Measurements from ENCODE around the gene GALNS. TPM values are rescaled to one million over a fixed set of nuclear protein-coding genes. Genes with fewer than 3 reads are reported as not detected.
A peak's percentile ranks its signal among the peaks of the same experiment; 100 is the strongest.

GALNS gene
- total RNA-seq, 2 experiments from 2014 or later, result 17.2 to 49.0 TPM

DNA sequence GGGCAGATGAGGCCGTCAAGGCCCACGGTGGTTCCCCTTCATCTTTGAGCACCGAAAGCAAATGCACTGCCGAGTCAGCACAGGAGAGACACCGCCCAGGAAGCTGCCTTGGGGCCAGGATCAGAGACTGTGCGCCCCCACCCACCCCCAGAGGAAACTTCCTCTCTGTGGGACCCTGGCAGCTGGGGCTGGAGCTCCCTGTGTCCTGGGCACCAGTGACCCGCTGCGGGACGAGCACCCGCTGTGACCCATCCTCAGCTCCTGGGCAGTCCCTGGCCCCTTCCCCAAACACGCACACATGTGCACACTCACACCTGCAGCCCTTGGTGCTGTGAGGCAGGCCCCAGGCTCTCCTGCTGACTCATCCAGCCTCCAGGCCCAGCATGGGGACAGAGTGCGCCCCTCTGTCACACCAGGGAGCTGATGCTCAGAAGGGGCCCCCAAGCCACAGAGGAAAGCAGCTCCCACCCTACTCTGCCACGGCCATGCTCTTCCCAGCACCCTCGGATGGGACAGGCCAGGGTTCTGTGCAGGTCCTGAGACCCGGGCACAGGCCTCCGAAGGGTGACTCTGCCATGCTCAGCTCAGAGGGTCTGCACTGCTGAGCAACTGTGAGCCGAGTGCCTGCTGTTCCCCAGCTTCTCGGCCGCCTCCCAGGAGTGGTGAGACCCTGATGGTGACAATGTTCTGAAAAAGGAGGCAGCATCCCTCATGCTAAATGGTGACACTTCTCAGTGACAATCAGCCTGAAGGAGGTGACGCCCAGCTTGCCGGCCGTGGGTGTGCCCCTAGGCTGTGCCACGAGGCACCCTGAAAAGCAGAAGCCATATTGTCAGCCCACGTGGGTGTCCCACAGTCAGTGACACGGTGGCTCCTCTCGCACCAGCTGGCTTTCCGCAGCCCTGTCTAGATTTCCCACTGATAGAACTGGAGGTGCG lies 75.3 kb downstream of the GALNS start:
- no peak overlapping the region for H2AFZ ChIP-seq (ENCODE audit: low read length)
- BruUV-seq (replicated peaks), result no TSS peak

GRCh38 chr16:88780142-88781062 lies 76.3 kb downstream of the GALNS start:
- no peak overlapping the region for H2AFZ ChIP-seq (ENCODE audit: low read length)
- no peaks in the 10 kb centered on the region for H3K9me2 ChIP-seq (ENCODE audit: insufficient read depth, low read length)
- DNase-seq (ENCODE audit: low spot score), result no peak
- ChIA-PET CTCF (ENCODE audit: unreplicated experiment) (interaction anchor here (0.6 to 0.9 kb wide), 3 partner anchors 13 to 43 kb away, joined by 4 read pairs; no protein-coding TSS in a partner anchor), POLR2A (interaction anchor here (0.6 to 1.5 kb wide), 5 partner anchors 10 to 247 kb away, joined by 3 to 17 read pairs (median 3); no protein-coding TSS in a partner anchor)
- TF ChIP-seq, protein P1, sequence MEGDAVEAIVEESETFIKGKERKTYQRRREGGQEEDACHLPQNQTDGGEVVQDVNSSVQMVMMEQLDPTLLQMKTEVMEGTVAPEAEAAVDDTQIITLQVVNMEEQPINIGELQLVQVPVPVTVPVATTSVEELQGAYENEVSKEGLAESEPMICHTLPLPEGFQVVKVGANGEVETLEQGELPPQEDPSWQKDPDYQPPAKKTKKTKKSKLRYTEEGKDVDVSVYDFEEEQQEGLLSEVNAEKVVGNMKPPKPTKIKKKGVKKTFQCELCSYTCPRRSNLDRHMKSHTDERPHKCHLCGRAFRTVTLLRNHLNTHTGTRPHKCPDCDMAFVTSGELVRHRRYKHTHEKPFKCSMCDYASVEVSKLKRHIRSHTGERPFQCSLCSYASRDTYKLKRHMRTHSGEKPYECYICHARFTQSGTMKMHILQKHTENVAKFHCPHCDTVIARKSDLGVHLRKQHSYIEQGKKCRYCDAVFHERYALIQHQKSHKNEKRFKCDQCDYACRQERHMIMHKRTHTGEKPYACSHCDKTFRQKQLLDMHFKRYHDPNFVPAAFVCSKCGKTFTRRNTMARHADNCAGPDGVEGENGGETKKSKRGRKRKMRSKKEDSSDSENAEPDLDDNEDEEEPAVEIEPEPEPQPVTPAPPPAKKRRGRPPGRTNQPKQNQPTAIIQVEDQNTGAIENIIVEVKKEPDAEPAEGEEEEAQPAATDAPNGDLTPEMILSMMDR (conservative IDR thresholded peaks at IDR 0.05; ENCODE audit: low read length), result no peak
- TF ChIP-seq EZH2phosphoT487 (IDR thresholded peaks at IDR 0.05; ENCODE audit: borderline replicate concordance, low read depth, low read length), result no peak
- H3K4me1 ChIP-seq (ENCODE audit: insufficient read depth, low read length, poor library complexity, severe bottlenecking), result peaks cover 40% of the 10 kb centered on the region
- no peaks in the 10 kb centered on the region for H4K20me1 ChIP-seq (ENCODE audit: insufficient read depth, low read length)
- peak overlapping the region; percentile 33 for H3K4me3 ChIP-seq (ENCODE audit: low read depth, low read length, poor library complexity, severe bottlenecking)
- peak overlapping the region; percentile 86 for H3K4me2 ChIP-seq (ENCODE audit: low read length)
- no peaks in the 10 kb centered on the region for H3K36me3 ChIP-seq (ENCODE audit: insufficient read depth, low read length)
- H3K27ac ChIP-seq (ENCODE audit: low read depth, low read length, poor library complexity, severe bottlenecking), result peak overlapping the region; percentile 47
- H3K79me2 ChIP-seq (ENCODE audit: insufficient read depth, low read depth, low read length), result peaks cover 47% of the 10 kb centered on the region; the same call in 1 of the 2 replicates
- intact Hi-C loops (cut with micrococcal nuclease; ENCODE audit: unreplicated experiment), result loop anchor here (5.0 kb wide), 1 partner anchor 118 kb away; the partner anchor contains the start of gene MVD
- H3K9me3 ChIP-seq (ENCODE audit: low read length), result no peaks in the 10 kb centered on the region
- no TSS peak for BruUV-seq (replicated peaks)

More for the DNA sequence above, 75.3 kb downstream of the GALNS start:
- Histone ChIP-seq H3K36me3 (ENCODE audit: insufficient read depth, low read length) (no peaks in the 10 kb centered on the region), H3K4me3 (ENCODE audit: low read depth, low read length, poor library complexity, severe bottlenecking) (peak overlapping the region; percentile 33), H3K4me1 (ENCODE audit: insufficient read depth, low read length, poor library complexity, severe bottlenecking) (peaks cover 45% of the 10 kb centered on the region), H4K20me1 (ENCODE audit: insufficient read depth, low read length) (no peaks in the 10 kb centered on the region), H3K9me2 (ENCODE audit: insufficient read depth, low read length) (no peaks in the 10 kb centered on the region), H3K9me3 (ENCODE audit: low read length) (no peaks in the 10 kb centered on the region), H3K27ac (ENCODE audit: low read depth, low read length, poor library complexity, severe bottlenecking) (peak overlapping the region; percentile 47), H3K4me2 (ENCODE audit: low read length) (peak overlapping the region; percentile 86), H3K79me2 (ENCODE audit: insufficient read depth, low read depth, low read length) (peaks cover 47% of the 10 kb centered on the region; the same call in 1 of the 2 replicates)
- POLR2A ChIA-PET, result interaction anchor here (0.7 to 1.5 kb wide), 3 partner anchors 12 to 327 kb away, joined by 3 to 17 read pairs (median 4); no protein-coding TSS in a partner anchor
- peak; percentile 58 for DNase-seq (ENCODE audit: low spot score)
- CTCF ChIA-PET (ENCODE audit: unreplicated experiment), result interaction anchor here (0.5 to 0.9 kb wide), 3 partner anchors 12 to 44 kb away, joined by 3 to 4 read pairs (median 4); no protein-coding TSS in a partner anchor
- intact Hi-C loops (cut with micrococcal nuclease; ENCODE audit: unreplicated experiment), result loop anchor here (2.0 to 5.0 kb wide), 2 partner anchors 75 to 119 kb away; partner anchors contain the start of genes CTU2, MVD and RNF166
- no peak for TF ChIP-seq EZH2phosphoT487 (IDR thresholded peaks at IDR 0.05; ENCODE audit: borderline replicate concordance, low read depth, low read length)
- TF ChIP-seq, protein P1 (conservative IDR thresholded peaks at IDR 0.05; ENCODE audit: low read length), result no peak
